Measurements from ENCODE around the gene CFAP410.

DNA sequence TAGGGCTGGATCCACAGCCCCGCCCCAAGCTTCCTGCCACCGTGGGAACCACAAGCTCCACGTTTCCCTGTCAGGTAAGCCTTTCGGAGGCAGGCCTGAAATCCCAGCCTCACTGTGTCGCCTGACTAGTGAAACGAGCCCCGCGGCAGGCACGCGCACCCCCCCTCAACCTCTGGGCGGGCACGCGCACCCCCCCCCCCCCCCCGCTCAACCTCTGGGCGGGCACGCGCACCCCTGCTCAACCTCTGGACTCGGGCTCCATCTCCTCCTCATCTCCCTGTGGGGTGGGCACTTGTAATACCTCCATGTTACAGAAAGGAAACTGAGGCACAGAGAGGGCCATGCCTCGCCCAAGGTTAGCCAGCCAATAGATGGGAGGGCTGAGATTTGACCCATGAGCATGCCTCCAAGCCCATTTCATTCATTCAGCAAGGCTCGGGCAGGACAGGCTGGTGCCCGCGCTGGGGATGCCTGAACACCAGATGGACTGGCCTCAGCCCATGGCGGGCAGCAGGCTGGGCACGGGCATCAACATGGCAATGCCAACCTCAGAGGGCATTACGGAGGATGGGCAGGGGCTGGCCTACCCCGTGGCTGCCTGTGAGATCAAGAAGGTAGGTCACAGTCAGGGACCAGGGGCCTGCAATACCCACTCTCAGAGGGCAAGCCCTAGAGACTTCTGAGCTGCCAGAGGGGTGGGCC, 4.7 kb downstream of the CFAP410 start:
- no peak for TF ChIP-seq POLR2A (IDR thresholded peaks at IDR 0.05; ENCODE audit: low read depth, low read length)
- TF ChIP-seq POLR2AphosphoS5 (IDR thresholded peaks at IDR 0.05; ENCODE audit: low read depth, low read length), result no peak
- TF ChIP-seq TAF1 (IDR thresholded peaks at IDR 0.05; ENCODE audit: borderline replicate concordance, low read depth, low read length), result no peak
